ENCODE measurements around the gene TPRN. TPM values are rescaled to one million over a fixed set of nuclear protein-coding genes. Genes with fewer than 3 reads are reported as not detected.

The TPRN gene
- total and polyA plus RNA-seq, 2 donors (not counting 1 experiment from before 2014, with no cell fraction given) = 1.6 to 5.8 TPM

DNA sequence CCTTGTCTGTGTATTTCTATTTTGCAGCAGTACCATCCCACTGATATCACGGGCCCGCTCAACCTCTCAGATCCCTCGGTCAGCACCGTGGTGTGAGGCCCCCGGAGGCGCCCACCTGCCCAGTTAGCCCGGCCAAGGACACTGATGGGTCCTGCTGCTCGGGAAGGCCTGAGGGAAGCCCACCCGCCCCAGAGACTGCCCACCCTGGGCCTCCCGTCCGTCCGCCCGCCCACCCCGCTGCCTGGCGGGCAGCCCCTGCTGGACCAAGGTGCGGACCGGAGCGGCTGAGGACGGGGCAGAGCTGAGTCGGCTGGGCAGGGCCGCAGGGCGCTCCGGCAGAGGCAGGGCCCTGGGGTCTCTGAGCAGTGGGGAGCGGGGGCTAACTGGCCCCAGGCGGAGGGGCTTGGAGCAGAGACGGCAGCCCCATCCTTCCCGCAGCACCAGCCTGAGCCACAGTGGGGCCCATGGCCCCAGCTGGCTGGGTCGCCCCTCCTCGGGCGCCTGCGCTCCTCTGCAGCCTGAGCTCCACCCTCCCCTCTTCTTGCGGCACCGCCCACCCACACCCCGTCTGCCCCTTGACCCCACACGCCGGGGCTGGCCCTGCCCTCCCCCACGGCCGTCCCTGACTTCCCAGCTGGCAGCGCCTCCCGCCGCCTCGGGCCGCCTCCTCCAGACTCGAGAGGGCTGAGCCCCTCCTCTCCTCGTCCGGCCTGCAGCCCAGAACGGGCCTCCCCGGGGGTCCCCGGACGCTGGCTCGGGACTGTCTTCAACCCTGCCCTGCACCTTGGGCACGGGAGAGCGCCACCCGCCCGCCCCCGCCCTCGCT lies 32.6 kb downstream of the TPRN start:
- Histone ChIP-seq H3K36me3 (ENCODE audit: control insufficient read depth, insufficient read depth, low read length) (no peaks in the 10 kb centered on the region), H3K4me2 (ENCODE audit: extremely low read depth, insufficient read depth, low read length) (no peak overlapping the region), H4K20me1 (ENCODE audit: control insufficient read depth, extremely low read depth, insufficient read depth, low read length) (no peaks in the 10 kb centered on the region), H3K4me3 (replicated peaks in 1 of 4; ENCODE audit: control extremely low read depth in 1 of 4, insufficient read depth in 1 of 4, low read depth in 3 of 4, low read length in 4 of 4) (no peak overlapping the region), H2AFZ (ENCODE audit: low read length) (no peak overlapping the region), H3K9ac (ENCODE audit: insufficient read depth, low read length) (no peak overlapping the region), H3K79me2 (ENCODE audit: control insufficient read depth, insufficient read depth, low read length) (no peaks in the 10 kb centered on the region), H3K4me1 (ENCODE audit: control insufficient read depth, extremely low read depth, insufficient read depth, low read length) (no peaks in the 10 kb centered on the region), H3K27me3 (ENCODE audit: control insufficient read depth, insufficient read depth, low read length) (peaks cover 46% of the 10 kb centered on the region), H3K9me3 (ENCODE audit: control insufficient read depth, insufficient read depth, low read depth, low read length) (no peaks in the 10 kb centered on the region), H3K27ac (ENCODE audit: insufficient read depth, low read length) (no peak overlapping the region)
- TF ChIP-seq EZH2 (IDR thresholded peaks at IDR 0.05; ENCODE audit: low read length, missing control alignments) (peak; percentile 81), CTCF (conservative IDR thresholded peaks at IDR 0.05 in 1 of 2, IDR thresholded peaks at IDR 0.05 in 1 of 2; ENCODE audit: low read depth in 1 of 2, low read length in 2 of 2) (no peak)
- peak in 1 of 2 donors; percentile 39 for DNase-seq (ENCODE audit: low read depth in 2 of 2)

DNA sequence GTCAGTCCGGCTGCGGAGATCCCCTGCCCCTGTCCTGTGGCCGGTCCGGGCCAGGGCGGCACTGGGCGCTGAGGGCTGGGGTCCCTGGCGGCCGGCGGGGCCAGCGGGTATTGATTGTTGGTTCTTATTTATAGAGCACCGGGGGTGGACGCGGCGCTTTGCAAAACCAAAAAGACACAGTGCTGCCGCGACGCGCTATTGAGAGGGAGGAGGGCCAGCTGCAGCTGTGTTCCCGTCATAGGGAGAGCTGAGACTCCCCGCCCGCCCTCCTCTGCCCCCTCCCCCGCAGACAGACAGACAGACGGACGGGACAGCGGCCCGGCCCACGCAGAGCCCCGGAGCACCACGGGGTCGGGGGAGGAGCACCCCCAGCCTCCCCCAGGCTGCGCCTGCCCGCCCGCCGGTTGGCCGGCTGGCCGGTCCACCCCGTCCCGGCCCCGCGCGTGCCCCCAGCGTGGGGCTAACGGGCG lies 33.2 kb downstream of the TPRN start:
- H3K9me3 ChIP-seq (ENCODE audit: control insufficient read depth, insufficient read depth, low read depth, low read length) = no peaks in the 10 kb centered on the region
- no peaks in the 10 kb centered on the region for H3K79me2 ChIP-seq (ENCODE audit: control insufficient read depth, insufficient read depth, low read length)
- H3K36me3 ChIP-seq (ENCODE audit: control insufficient read depth, insufficient read depth, low read length) = no peaks in the 10 kb centered on the region
- H3K4me2 ChIP-seq (ENCODE audit: extremely low read depth, insufficient read depth, low read length) = no peak overlapping the region
- no peak overlapping the region for H2AFZ ChIP-seq (ENCODE audit: low read length)
- H4K20me1 ChIP-seq (ENCODE audit: control insufficient read depth, extremely low read depth, insufficient read depth, low read length) = no peaks in the 10 kb centered on the region
- no peaks in the 10 kb centered on the region for H3K4me1 ChIP-seq (ENCODE audit: control insufficient read depth, extremely low read depth, insufficient read depth, low read length)
- peaks cover 50% of the 10 kb centered on the region for H3K27me3 ChIP-seq (ENCODE audit: control insufficient read depth, insufficient read depth, low read length)
- no peak for DNase-seq (ENCODE audit: low read depth in 2 of 2)
- H3K9ac ChIP-seq (ENCODE audit: insufficient read depth, low read length) = no peak overlapping the region
- no peak overlapping the region for H3K4me3 ChIP-seq (replicated peaks in 1 of 4; ENCODE audit: control extremely low read depth in 1 of 4, insufficient read depth in 1 of 4, low read depth in 3 of 4, low read length in 4 of 4)
- no peak overlapping the region for H3K27ac ChIP-seq (ENCODE audit: insufficient read depth, low read length)
- TF ChIP-seq CTCF (conservative IDR thresholded peaks at IDR 0.05 in 1 of 2, IDR thresholded peaks at IDR 0.05 in 1 of 2; ENCODE audit: low read depth in 1 of 2, low read length in 2 of 2) (no peak), EZH2 (IDR thresholded peaks at IDR 0.05; ENCODE audit: low read length, missing control alignments) (no peak)

- H3K27me3 ChIP-seq (ENCODE audit: control insufficient read depth, insufficient read depth, low read length) = peaks cover 50% of the 10 kb centered on the region
- no peaks in the 10 kb centered on the region for H3K9me3 ChIP-seq (ENCODE audit: control insufficient read depth, insufficient read depth, low read depth, low read length)
- H2AFZ ChIP-seq (ENCODE audit: low read length) = no peak overlapping the region
- no peaks in the 10 kb centered on the region for H3K4me1 ChIP-seq (ENCODE audit: control insufficient read depth, extremely low read depth, insufficient read depth, low read length)
- DNase-seq (ENCODE audit: low read depth in 2 of 2) = no peak
- no peaks in the 10 kb centered on the region for H4K20me1 ChIP-seq (ENCODE audit: control insufficient read depth, extremely low read depth, insufficient read depth, low read length)
- H3K27ac ChIP-seq (ENCODE audit: insufficient read depth, low read length) = no peak overlapping the region
- no peak overlapping the region for H3K4me2 ChIP-seq (ENCODE audit: extremely low read depth, insufficient read depth, low read length)
- no peak overlapping the region for H3K9ac ChIP-seq (ENCODE audit: insufficient read depth, low read length)
- H3K36me3 ChIP-seq (ENCODE audit: control insufficient read depth, insufficient read depth, low read length) = no peaks in the 10 kb centered on the region
- no peak overlapping the region for H3K4me3 ChIP-seq (replicated peaks in 1 of 4; ENCODE audit: control extremely low read depth in 1 of 4, insufficient read depth in 1 of 4, low read depth in 3 of 4, low read length in 4 of 4)
- H3K79me2 ChIP-seq (ENCODE audit: control insufficient read depth, insufficient read depth, low read length) = no peaks in the 10 kb centered on the region
- TF ChIP-seq CTCF (conservative IDR thresholded peaks at IDR 0.05 in 1 of 2, IDR thresholded peaks at IDR 0.05 in 1 of 2; ENCODE audit: low read depth in 1 of 2, low read length in 2 of 2) (no peak), EZH2 (IDR thresholded peaks at IDR 0.05; ENCODE audit: low read length, missing control alignments) (peak; percentile 77)
Measured at GRCh38 chr9:137166380-137167229, 33.9 kb downstream of the TPRN start.
